GM23338 (cell line): ENCODE results near the gene DCUN1D4. TPM values are rescaled to one million over a fixed set of nuclear protein-coding genes. Genes with fewer than 3 reads are reported as not detected.
A peak's percentile ranks its signal among the peaks of the same experiment; 100 is the strongest.

Source experiments
- ATAC-seq: fragments of 200-7000 bp; cut with Tn5 transposase; 3 replicates; pipeline ENCODE4 v1.9.1; 2020
- DNase-seq: peaks from one replicate; pipeline ENCODE4 v3.0.0-alpha.2; 2015; ENCODE audit warnings: low spot score
- H2AFZ ChIP-seq: fragments of 200-600 bp; sonication (generic); 2 replicates; pipeline ENCODE4 v1.8.0; 2016; ENCODE audit warnings: antibody characterized with exemption, mild to moderate bottlenecking, moderate library complexity
- H3F3A ChIP-seq: fragments of 200-600 bp; sonication (generic); replicated peaks from 2 replicates; pipeline ENCODE4 v1.8.0; 2017; ENCODE audit warnings: antibody characterized with exemption, mixed run types, low read depth
- H3K27ac ChIP-seq: fragments of 200-600 bp; sonication (generic); 2 replicates; pipeline ENCODE4 v1.6.1; 2016; ENCODE audit warnings: low read depth
- H3K27me3 ChIP-seq: fragments of 200-600 bp; sonication (generic); 2 replicates; pipeline ENCODE4 v1.8.0; 2016; ENCODE audit warnings: mild to moderate bottlenecking, mixed run types, moderate library complexity; ENCODE audit not compliant: insufficient read depth
- H3K36me3 ChIP-seq: fragments of 200-600 bp; sonication (generic); 2 replicates; pipeline ENCODE4 v1.8.0; 2016; ENCODE audit warnings: mild to moderate bottlenecking; ENCODE audit not compliant: insufficient read depth
- H3K4me1 ChIP-seq: fragments of 200-600 bp; sonication (generic); 2 replicates; pipeline ENCODE4 v1.8.0; 2016; ENCODE audit warnings: mild to moderate bottlenecking, moderate library complexity; ENCODE audit not compliant: insufficient read depth
- H3K4me2 ChIP-seq: fragments of 200-600 bp; sonication (generic); 2 replicates; pipeline ENCODE4 v1.7.1; 2017; ENCODE audit warnings: mixed run types
- H3K4me3 ChIP-seq: fragments of 200-600 bp; sonication (generic); 2 replicates; pipeline ENCODE4 v1.6.1; 2016; ENCODE audit warnings: mixed run types
- H3K79me2 ChIP-seq: fragments of 200-600 bp; sonication (generic); replicated peaks from 2 replicates; pipeline ENCODE4 v1.8.0; 2017; ENCODE audit warnings: mild to moderate bottlenecking; ENCODE audit not compliant: insufficient read depth
- H3K9me2 ChIP-seq: fragments of 200-600 bp; sonication (generic); 2 replicates; pipeline ENCODE4 v1.8.0; 2017; ENCODE audit not compliant: insufficient read depth
- H4K20me1 ChIP-seq: fragments of 200-600 bp; sonication (generic); replicated peaks from 2 replicates; pipeline ENCODE4 v1.8.0; 2017; ENCODE audit warnings: mild to moderate bottlenecking; ENCODE audit not compliant: insufficient read depth
- H3K27ac Mint-ChIP-seq: 2 replicates; pipeline ENCODE4 v1.8.0; 2020; ENCODE audit warnings: inconsistent platforms, mild to moderate bottlenecking, moderate library complexity, mixed read lengths
- H3K27me3 Mint-ChIP-seq: 3 replicates; pipeline ENCODE4 v1.8.0; 2022; ENCODE audit warnings: low read depth, mild to moderate bottlenecking, moderate library complexity, mixed read lengths, inconsistent platforms; ENCODE audit not compliant: insufficient read depth, poor library complexity
- H3K36me3 Mint-ChIP-seq: 3 replicates; pipeline ENCODE4 v1.8.0; 2021; ENCODE audit warnings: low read depth, mild to moderate bottlenecking, inconsistent platforms, moderate library complexity, mixed read lengths
- H3K4me1 Mint-ChIP-seq: 3 replicates; pipeline ENCODE4 v1.8.0; 2020; ENCODE audit warnings: mild to moderate bottlenecking, inconsistent platforms, mixed read lengths
- H3K4me3 Mint-ChIP-seq: 3 replicates; pipeline ENCODE4 v1.8.0; 2021; ENCODE audit warnings: moderate library complexity, mild to moderate bottlenecking, inconsistent platforms, mixed read lengths
- H3K9me3 Mint-ChIP-seq: 3 replicates; pipeline ENCODE4 v1.8.0; 2020; ENCODE audit warnings: moderate library complexity, mild to moderate bottlenecking, inconsistent platforms, mixed read lengths
- CREB1 ChIP-seq: fragments of 250-450 bp; sonication (Bioruptor Pico); IDR thresholded peaks from 2 replicates; pipeline ENCODE4 v1.5.0; 2020; ENCODE audit warnings: low read depth, mild to moderate bottlenecking, moderate library complexity
- EZH2 ChIP-seq: fragments of 200-600 bp; sonication (generic); IDR thresholded peaks from one replicate; pipeline ENCODE4 v1.8.0; 2017; ENCODE audit warnings: antibody characterized with exemption, mild to moderate bottlenecking, low read depth; ENCODE audit not compliant: unreplicated experiment
- JUNB ChIP-seq: IDR thresholded peaks from one replicate; pipeline ENCODE4 v1.6.1; 2016; ENCODE audit warnings: antibody characterized with exemption; ENCODE audit not compliant: unreplicated experiment
- NANOG ChIP-seq: IDR thresholded peaks from 2 replicates; pipeline ENCODE4 v1.6.1; 2016; ENCODE audit warnings: antibody characterized with exemption, borderline replicate concordance
- POLR2AphosphoS5 ChIP-seq: IDR thresholded peaks from 2 replicates; pipeline ENCODE4 v1.6.1; 2016; ENCODE audit warnings: antibody characterized with exemption, low read depth
- STAT1 ChIP-seq: IDR thresholded peaks from one replicate; pipeline ENCODE4 v1.6.1; 2016; ENCODE audit warnings: antibody characterized with exemption; ENCODE audit not compliant: unreplicated experiment
- ZNF114 ChIP-seq: fragments of 250-450 bp; sonication (Bioruptor Pico); IDR thresholded peaks from 2 replicates; pipeline ENCODE4 v1.5.0; 2020; ENCODE audit warnings: mild to moderate bottlenecking, moderate library complexity
- ZNF331 ChIP-seq: fragments of 250-450 bp; sonication (Bioruptor Pico); IDR thresholded peaks from 2 replicates; pipeline ENCODE4 v1.5.0; 2020; ENCODE audit warnings: low read depth, mild to moderate bottlenecking, moderate library complexity
- polyA plus RNA-seq: library from polyadenylated mRNA; unstranded; fragments of >200 nt; fragmentation: Nextera tagmentation; extraction: Ambion mirVana; gene quantifications from 2 replicates; pipeline ENCODE4 v1.2.1, GENCODE V29; 2016
- total RNA-seq: library from RNA; depleted of rRNA; stranded (reverse); fragments of >200 nt; shearing (Covaris generic); gene quantifications from 2 replicates; pipeline ENCODE4 v1.2.3, GENCODE V29; 2014
- TF ChIP-seq, protein P1 (sequence below): IDR thresholded peaks from one replicate; pipeline ENCODE4 v1.6.1; 2018; ENCODE audit warnings: antibody characterized with exemption; ENCODE audit not compliant: unreplicated experiment
- TF ChIP-seq, protein P2 (sequence below): IDR thresholded peaks from 2 replicates; pipeline ENCODE4 v1.6.1; 2016; ENCODE audit warnings: antibody characterized with exemption
- TF ChIP-seq, protein P3 (sequence below), 2 experiments: fragments of 200-600 bp in 1 of 2; sonication (generic) in 1 of 2; conservative IDR thresholded peaks; 2 replicates each; pipeline versions ENCODE4 v1.5.1 to v1.6.1; 2016 to 2017; ENCODE audit warnings: antibody characterized with exemption in 2 of 2, low read depth in 2 of 2, mild to moderate bottlenecking in 2 of 2, moderate library complexity in 1 of 2

The DCUN1D4 gene
- total and polyA plus RNA-seq, 2 experiments from 2014 or later = 26.1 to 54.8 TPM

DNA sequence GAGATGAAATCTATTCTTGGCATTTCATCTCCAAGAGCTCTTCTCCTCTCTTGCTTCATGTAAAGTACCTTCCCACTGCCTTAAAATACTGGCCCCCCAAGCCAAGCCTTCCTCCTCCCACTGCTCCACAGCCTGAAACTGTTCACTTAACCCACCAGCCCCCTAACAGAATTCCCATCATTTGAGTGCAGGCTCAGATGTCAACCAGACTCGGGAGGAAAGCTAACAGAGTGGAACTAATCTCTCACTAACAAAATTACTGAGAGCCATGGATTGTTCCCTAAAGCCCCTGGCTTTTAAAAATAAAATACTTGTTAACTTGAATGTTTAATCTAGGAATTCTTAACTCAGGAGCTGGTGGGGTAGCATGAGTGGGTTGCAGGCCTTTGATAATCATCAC, 7.1 kb upstream of the DCUN1D4 start:
- TF ChIP-seq, protein P1, sequence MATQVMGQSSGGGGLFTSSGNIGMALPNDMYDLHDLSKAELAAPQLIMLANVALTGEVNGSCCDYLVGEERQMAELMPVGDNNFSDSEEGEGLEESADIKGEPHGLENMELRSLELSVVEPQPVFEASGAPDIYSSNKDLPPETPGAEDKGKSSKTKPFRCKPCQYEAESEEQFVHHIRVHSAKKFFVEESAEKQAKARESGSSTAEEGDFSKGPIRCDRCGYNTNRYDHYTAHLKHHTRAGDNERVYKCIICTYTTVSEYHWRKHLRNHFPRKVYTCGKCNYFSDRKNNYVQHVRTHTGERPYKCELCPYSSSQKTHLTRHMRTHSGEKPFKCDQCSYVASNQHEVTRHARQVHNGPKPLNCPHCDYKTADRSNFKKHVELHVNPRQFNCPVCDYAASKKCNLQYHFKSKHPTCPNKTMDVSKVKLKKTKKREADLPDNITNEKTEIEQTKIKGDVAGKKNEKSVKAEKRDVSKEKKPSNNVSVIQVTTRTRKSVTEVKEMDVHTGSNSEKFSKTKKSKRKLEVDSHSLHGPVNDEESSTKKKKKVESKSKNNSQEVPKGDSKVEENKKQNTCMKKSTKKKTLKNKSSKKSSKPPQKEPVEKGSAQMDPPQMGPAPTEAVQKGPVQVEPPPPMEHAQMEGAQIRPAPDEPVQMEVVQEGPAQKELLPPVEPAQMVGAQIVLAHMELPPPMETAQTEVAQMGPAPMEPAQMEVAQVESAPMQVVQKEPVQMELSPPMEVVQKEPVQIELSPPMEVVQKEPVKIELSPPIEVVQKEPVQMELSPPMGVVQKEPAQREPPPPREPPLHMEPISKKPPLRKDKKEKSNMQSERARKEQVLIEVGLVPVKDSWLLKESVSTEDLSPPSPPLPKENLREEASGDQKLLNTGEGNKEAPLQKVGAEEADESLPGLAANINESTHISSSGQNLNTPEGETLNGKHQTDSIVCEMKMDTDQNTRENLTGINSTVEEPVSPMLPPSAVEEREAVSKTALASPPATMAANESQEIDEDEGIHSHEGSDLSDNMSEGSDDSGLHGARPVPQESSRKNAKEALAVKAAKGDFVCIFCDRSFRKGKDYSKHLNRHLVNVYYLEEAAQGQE = no peak
- TF ChIP-seq, protein P2, sequence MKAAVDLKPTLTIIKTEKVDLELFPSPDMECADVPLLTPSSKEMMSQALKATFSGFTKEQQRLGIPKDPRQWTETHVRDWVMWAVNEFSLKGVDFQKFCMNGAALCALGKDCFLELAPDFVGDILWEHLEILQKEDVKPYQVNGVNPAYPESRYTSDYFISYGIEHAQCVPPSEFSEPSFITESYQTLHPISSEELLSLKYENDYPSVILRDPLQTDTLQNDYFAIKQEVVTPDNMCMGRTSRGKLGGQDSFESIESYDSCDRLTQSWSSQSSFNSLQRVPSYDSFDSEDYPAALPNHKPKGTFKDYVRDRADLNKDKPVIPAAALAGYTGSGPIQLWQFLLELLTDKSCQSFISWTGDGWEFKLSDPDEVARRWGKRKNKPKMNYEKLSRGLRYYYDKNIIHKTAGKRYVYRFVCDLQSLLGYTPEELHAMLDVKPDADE = no peak
- no peak for TF ChIP-seq EZH2
- no peak for TF ChIP-seq ZNF331
- no peak for TF ChIP-seq STAT1
- TF ChIP-seq CREB1 (CRISPR knock-in tag) = no peak
- no peak for TF ChIP-seq NANOG
- TF ChIP-seq POLR2AphosphoS5 = no peak
- TF ChIP-seq JUNB = no peak
- TF ChIP-seq ZNF114 = no peak
- TF ChIP-seq, protein P3, sequence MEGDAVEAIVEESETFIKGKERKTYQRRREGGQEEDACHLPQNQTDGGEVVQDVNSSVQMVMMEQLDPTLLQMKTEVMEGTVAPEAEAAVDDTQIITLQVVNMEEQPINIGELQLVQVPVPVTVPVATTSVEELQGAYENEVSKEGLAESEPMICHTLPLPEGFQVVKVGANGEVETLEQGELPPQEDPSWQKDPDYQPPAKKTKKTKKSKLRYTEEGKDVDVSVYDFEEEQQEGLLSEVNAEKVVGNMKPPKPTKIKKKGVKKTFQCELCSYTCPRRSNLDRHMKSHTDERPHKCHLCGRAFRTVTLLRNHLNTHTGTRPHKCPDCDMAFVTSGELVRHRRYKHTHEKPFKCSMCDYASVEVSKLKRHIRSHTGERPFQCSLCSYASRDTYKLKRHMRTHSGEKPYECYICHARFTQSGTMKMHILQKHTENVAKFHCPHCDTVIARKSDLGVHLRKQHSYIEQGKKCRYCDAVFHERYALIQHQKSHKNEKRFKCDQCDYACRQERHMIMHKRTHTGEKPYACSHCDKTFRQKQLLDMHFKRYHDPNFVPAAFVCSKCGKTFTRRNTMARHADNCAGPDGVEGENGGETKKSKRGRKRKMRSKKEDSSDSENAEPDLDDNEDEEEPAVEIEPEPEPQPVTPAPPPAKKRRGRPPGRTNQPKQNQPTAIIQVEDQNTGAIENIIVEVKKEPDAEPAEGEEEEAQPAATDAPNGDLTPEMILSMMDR (conservative IDR thresholded peaks at IDR 0.05; ENCODE audit: low read depth in 2 of 2) = no peak
- ATAC-seq (no peak), DNase-seq (no peak)
- H3K27ac ChIP-seq = no peak overlapping the region
- no peaks in the 10 kb centered on the region; the same call in 1 of the 2 replicates for H3K4me1 ChIP-seq
- H2AFZ ChIP-seq = peak overlapping the region; percentile 63; the same call in 1 of the 2 replicates
- Mint-ChIP-seq H3K36me3 (no peaks in the 10 kb centered on the region), H3K9me3 (no peaks in the 10 kb centered on the region), H3K27me3 (peaks cover 2% of the 10 kb centered on the region), H3K4me1 (peaks cover 6% of the 10 kb centered on the region; the same call in 2 of the 3 replicates), H3K4me3 (no peak overlapping the region), H3K27ac (no peak overlapping the region)
- H3K36me3 ChIP-seq = no peaks in the 10 kb centered on the region
- H3K4me3 ChIP-seq = no peak overlapping the region
- H3K4me2 ChIP-seq = no peak overlapping the region
- peaks cover 5% of the 10 kb centered on the region for H3K27me3 ChIP-seq
- H3F3A ChIP-seq = no peaks in the 10 kb centered on the region
- no peaks in the 10 kb centered on the region for H4K20me1 ChIP-seq
- no peaks in the 10 kb centered on the region for H3K9me2 ChIP-seq
- H3K79me2 ChIP-seq = no peaks in the 10 kb centered on the region
